HUES6 (cell line): ENCODE measurements around the gene FAM200A.
A peak's percentile ranks its signal among the peaks of the same experiment; 100 is the strongest.
"Not testable (repeated sequence)": the region's sequence is repeated elsewhere in the genome, so short reads cannot be mapped to it uniquely, and the experiment has no call there.

Experiments used
- H3K27ac ChIP-seq: 2 replicates; pipeline ENCODE4 v1.7.0; 2013; ENCODE audit warnings: low read depth, mild to moderate bottlenecking, low read length, inconsistent platforms
- H3K27me3 ChIP-seq: 2 replicates; pipeline ENCODE4 v1.6.1; 2013; ENCODE audit warnings: low read length; ENCODE audit not compliant: control insufficient read depth, insufficient read depth
- H3K36me3 ChIP-seq: 2 replicates; pipeline ENCODE4 v1.6.1; 2013; ENCODE audit warnings: low read length; ENCODE audit not compliant: control insufficient read depth, insufficient read depth
- H3K4me1 ChIP-seq: 2 replicates; pipeline ENCODE4 v1.6.1; 2013; ENCODE audit warnings: low read length; ENCODE audit not compliant: control insufficient read depth, insufficient read depth
- H3K4me3 ChIP-seq: 2 replicates; pipeline ENCODE4 v1.5.1; 2013; ENCODE audit warnings: low read depth, low read length
- H3K9ac ChIP-seq: one replicate; pipeline ENCODE4 v1.6.1; 2013; ENCODE audit warnings: mild to moderate bottlenecking, low read length
- H3K9me3 ChIP-seq: 2 replicates; pipeline ENCODE4 v1.6.1; 2013; ENCODE audit warnings: low read depth, low read length; ENCODE audit not compliant: control insufficient read depth, insufficient read depth

Gene FAM200A

GRCh38 chr7:99558306-99559174 is 6.6 kb upstream of the FAM200A start, which contains the start of gene ZNF655:
Gene ZNF655, plus strand, starts transcription at chr7:99558642. Its CDS starts 1,918 bp downstream, at chr7:99560560.
- peak within 1 kb of the TSS; percentile 94 for H3K4me3 ChIP-seq
- H3K27me3 ChIP-seq, result no peaks in the 10 kb centered on the region
- peaks cover 39% of the 10 kb centered on the region for H3K36me3 ChIP-seq
- H3K4me1 ChIP-seq, result peaks cover 9% of the 10 kb centered on the region; the same call in 1 of the 2 replicates
- H3K9ac ChIP-seq, result peak within 1 kb of the TSS; percentile 100
- H3K27ac ChIP-seq, result peak within 1 kb of the TSS; percentile 94
- H3K9me3 ChIP-seq, result no peaks in the 10 kb centered on the region

GRCh38 chr7:99557940-99558305 is 6.0 kb upstream of the FAM200A start:
- Histone ChIP-seq H3K36me3 (peaks cover 35% of the 10 kb centered on the region), H3K27me3 (no peaks in the 10 kb centered on the region), H3K9me3 (no peaks in the 10 kb centered on the region), H3K4me3 (peak overlapping the region; percentile 94), H3K9ac (peak overlapping the region; percentile 100), H3K4me1 (peaks cover 9% of the 10 kb centered on the region; the same call in 1 of the 2 replicates), H3K27ac (peak overlapping the region; percentile 94)

GRCh38 chr7:99557196-99557607 is 5.3 kb upstream of the FAM200A start:
- no peaks in the 10 kb centered on the region for H3K27me3 ChIP-seq
- H3K36me3 ChIP-seq, result peaks cover 27% of the 10 kb centered on the region
- H3K9me3 ChIP-seq, result no peaks in the 10 kb centered on the region
- peak overlapping the region; percentile 94 for H3K4me3 ChIP-seq
- peak overlapping the region; percentile 100 for H3K9ac ChIP-seq
- H3K4me1 ChIP-seq, result peaks cover 7% of the 10 kb centered on the region; the same call in 1 of the 2 replicates
- no peak overlapping the region for H3K27ac ChIP-seq

- 0 out of 2 replicates have a peak, but pooled peaks cover 2% of the 10 kb centered on the region for H3K4me1 ChIP-seq
- H3K27me3 ChIP-seq, result no peaks in the 10 kb centered on the region
- H3K36me3 ChIP-seq, result peaks cover 6% of the 10 kb centered on the region; the same call in 1 of the 2 replicates
- no peak overlapping the region for H3K4me3 ChIP-seq
- no peak overlapping the region for H3K27ac ChIP-seq
- no peaks in the 10 kb centered on the region for H3K9me3 ChIP-seq
- H3K9ac ChIP-seq, result no peak overlapping the region
These were observed 3.0 kb upstream of the FAM200A start for GRCh38 chr7:99554939-99555338.

- Histone ChIP-seq H3K4me3 (no peak overlapping the region), H3K27me3 (no peaks in the 10 kb centered on the region), H3K36me3 (peaks cover 8% of the 10 kb centered on the region), H3K9me3 (no peaks in the 10 kb centered on the region), H3K27ac (no peak overlapping the region), H3K4me1 (0 out of 2 replicates have a peak, but pooled peaks cover 2% of the 10 kb centered on the region), H3K9ac (no peak overlapping the region)
These were observed 1.1 kb upstream of the FAM200A start for GRCh38 chr7:99553039-99553438.

GRCh38 chr7:99551334-99551733 is 580 bp downstream of the FAM200A start:
- Histone ChIP-seq H3K27ac (peak overlapping the region; percentile 44; the same call in 1 of the 2 replicates), H3K9me3 (no peaks in the 10 kb centered on the region), H3K4me1 (0 out of 2 replicates have a peak, but pooled peaks cover 2% of the 10 kb centered on the region), H3K9ac (peak overlapping the region; percentile 93), H3K36me3 (peaks cover 20% of the 10 kb centered on the region), H3K27me3 (no peaks in the 10 kb centered on the region), H3K4me3 (peak overlapping the region; percentile 91)

- H3K4me1 ChIP-seq, H3K27ac ChIP-seq, H3K4me3 ChIP-seq, H3K9me3 ChIP-seq, H3K9ac ChIP-seq, H3K27me3 ChIP-seq: not testable (repeated sequence)
- H3K36me3 ChIP-seq, result peaks cover 17% of the 10 kb centered on the region
These were observed 2.4 kb downstream of the FAM200A start for GRCh38 chr7:99549545-99549944.

- H3K4me3 ChIP-seq, H3K27ac ChIP-seq, H3K4me1 ChIP-seq, H3K9ac ChIP-seq, H3K27me3 ChIP-seq: not testable (repeated sequence)
- Histone ChIP-seq H3K36me3 (peaks cover 17% of the 10 kb centered on the region), H3K9me3 (peaks cover 24% of the 10 kb centered on the region)
These were observed 6.6 kb downstream of the FAM200A start for GRCh38 chr7:99545308-99545707.

- Histone ChIP-seq H3K4me3 (no peak overlapping the region), H3K9ac (no peak overlapping the region), H3K27ac (no peak overlapping the region), H3K27me3 (no peaks in the 10 kb centered on the region), H3K4me1 (no peaks in the 10 kb centered on the region), H3K36me3 (peaks cover 17% of the 10 kb centered on the region), H3K9me3 (peaks cover 35% of the 10 kb centered on the region)
These were observed 8.0 kb downstream of the FAM200A start for GRCh38 chr7:99543916-99544315.

- no peaks in the 10 kb centered on the region for H3K27me3 ChIP-seq
- no peaks in the 10 kb centered on the region for H3K4me1 ChIP-seq
- H3K9ac ChIP-seq, result no peak overlapping the region
- no peak overlapping the region for H3K4me3 ChIP-seq
- no peak overlapping the region for H3K27ac ChIP-seq
- H3K36me3 ChIP-seq, result peaks cover 13% of the 10 kb centered on the region
- peaks cover 37% of the 10 kb centered on the region for H3K9me3 ChIP-seq
These were observed 8.7 kb downstream of the FAM200A start for GRCh38 chr7:99543081-99543671.

- no peaks in the 10 kb centered on the region for H3K27me3 ChIP-seq
- H3K36me3 ChIP-seq, result no peaks in the 10 kb centered on the region
- H3K9me3 ChIP-seq, result peaks cover 37% of the 10 kb centered on the region
- H3K4me3 ChIP-seq, result no peak overlapping the region
- no peak overlapping the region for H3K27ac ChIP-seq
- H3K4me1 ChIP-seq, result no peaks in the 10 kb centered on the region
- no peak overlapping the region for H3K9ac ChIP-seq
These were observed 10.7 kb downstream of the FAM200A start for GRCh38 chr7:99541212-99541611.
